PC-3 (cell line): ENCODE measurements around the gene TTLL7. TPM values are rescaled to one million over a fixed set of nuclear protein-coding genes. Genes with fewer than 3 reads are reported as not detected.

ENCODE experiments used
- ATAC-seq: fragments of 200-7000 bp; cut with Tn5 transposase; 2 replicates; pipeline ENCODE4 v1.9.1; 2020; ENCODE audit warnings: mild to moderate bottlenecking, moderate library complexity
- BruUV-seq: library from RNA; stranded (reverse); fragments of 400-500 nt; replicated peaks from 2 replicates; lab custom pipeline; 2021; lab: Mats Ljungman, UMichigan
- CTCF ChIA-PET: fragments of 300-600 bp; sonication (Branson Sonifier 250); formaldehyde crosslinking; loops from one replicate; lab custom pipeline; 2022; ENCODE audit warnings: antibody characterized with exemption; lab: Charles Lee
- POLR2A ChIA-PET: fragments of 300-600 bp; sonication (Branson Sonifier 250); formaldehyde crosslinking; loops from one replicate; lab custom pipeline; 2022; ENCODE audit warnings: antibody characterized with exemption; ENCODE audit not compliant: unreplicated experiment; lab: Charles Lee
- DNase-seq: peaks from one replicate; pipeline ENCODE4 v3.0.0-alpha.2; 2015
- H2AFZ ChIP-seq: fragments of 300-600 bp; sonication (generic); 2 replicates; pipeline ENCODE4 v1.6.0; 2016; ENCODE audit warnings: antibody characterized with exemption, low read length
- H3F3A ChIP-seq: fragments of 300-600 bp; sonication (generic); one replicate; pipeline ENCODE4 v1.6.0; 2017; ENCODE audit warnings: antibody characterized with exemption, low read length, control low read depth, mild to moderate bottlenecking; ENCODE audit not compliant: unreplicated experiment
- H3K27ac ChIP-seq: fragments of 300-600 bp; sonication (generic); 2 replicates; pipeline ENCODE4 v1.5.1; 2016; ENCODE audit warnings: mild to moderate bottlenecking, low read length
- H3K27me3 ChIP-seq: fragments of 300-600 bp; sonication (generic); 2 replicates; pipeline ENCODE4 v1.6.1; 2016; ENCODE audit warnings: low read length, mixed read lengths
- H3K36me3 ChIP-seq: fragments of 300-600 bp; sonication (generic); 2 replicates; pipeline ENCODE4 v1.6.1; 2016; ENCODE audit warnings: low read depth, mixed run types, low read length, mixed read lengths
- H3K4me1 ChIP-seq: fragments of 300-600 bp; sonication (generic); 2 replicates; pipeline ENCODE4 v1.5.1; 2016; ENCODE audit warnings: low read length; ENCODE audit not compliant: insufficient read depth
- H3K4me2 ChIP-seq: fragments of 300-600 bp; sonication (generic); 2 replicates; pipeline ENCODE4 v1.6.0; 2016; ENCODE audit warnings: low read length
- H3K4me3 ChIP-seq: fragments of 300-600 bp; sonication (generic); 2 replicates; pipeline ENCODE4 v1.5.1; 2016; ENCODE audit warnings: mild to moderate bottlenecking, low read length, mixed read lengths
- H3K79me2 ChIP-seq: fragments of 300-600 bp; sonication (generic); 2 replicates; pipeline ENCODE4 v1.6.1; 2017; ENCODE audit warnings: low read length, mixed read lengths
- H3K9ac ChIP-seq: fragments of 300-600 bp; sonication (generic); 2 replicates; pipeline ENCODE4 v1.6.0; 2016; ENCODE audit warnings: mild to moderate bottlenecking, low read length
- H3K9me2 ChIP-seq: fragments of 300-600 bp; sonication (generic); replicated peaks from 2 replicates; pipeline ENCODE4 v1.6.1; 2016; ENCODE audit warnings: mixed run types, low read length, mixed read lengths
- H3K9me3 ChIP-seq: fragments of 300-600 bp; sonication (generic); 2 replicates; pipeline ENCODE4 v1.6.1; 2016; ENCODE audit warnings: low read length, mixed read lengths
- H4K20me1 ChIP-seq: fragments of 300-600 bp; sonication (generic); 2 replicates; pipeline ENCODE4 v1.6.1; 2016; ENCODE audit warnings: low read length, mixed read lengths
- CTCF ChIP-seq: fragments of 300-600 bp; sonication (generic); conservative IDR thresholded peaks from 2 replicates; pipeline ENCODE4 v1.5.1; 2017; ENCODE audit warnings: antibody characterized with exemption, low read depth, mild to moderate bottlenecking, low read length
- EZH2 ChIP-seq: fragments of 300-600 bp; sonication (generic); IDR thresholded peaks from one replicate; pipeline ENCODE4 v1.6.1; 2017; ENCODE audit warnings: antibody characterized with exemption, mild to moderate bottlenecking, low read length; ENCODE audit not compliant: unreplicated experiment
- EZH2phosphoT487 ChIP-seq: fragments of 300-600 bp; sonication (generic); IDR thresholded peaks from 2 replicates; pipeline ENCODE4 v1.6.1; 2018; ENCODE audit warnings: mild to moderate bottlenecking, antibody characterized with exemption, low read length, borderline replicate concordance
- intact Hi-C: fragments of 100-400 bp; cut with micrococcal nuclease; formaldehyde crosslinking; loops from 2 replicates; pipeline ENCODE4 v1.9.0; 2023
- total RNA-seq: library from RNA; depleted of rRNA; stranded (reverse); fragments of >200 nt; gene quantifications from 2 replicates; pipeline ENCODE4 v1.2.3, GENCODE V29; 2014

The TTLL7 gene
- total RNA-seq, 1 experiment from 2014 or later = 3.8 TPM

- ATAC-seq (no peak), DNase-seq (peak; percentile 9)
- intact Hi-C loops = no loop called here
- Histone ChIP-seq H3K79me2 (no peaks in the 10 kb centered on the region), H3K27me3 (no peaks in the 10 kb centered on the region), H3K4me2 (no peak overlapping the region), H3K4me3 (no peak overlapping the region), H3K9me3 (no peaks in the 10 kb centered on the region), H3K27ac (no peak overlapping the region), H3K9me2 (no peaks in the 10 kb centered on the region), H3K4me1 (no peaks in the 10 kb centered on the region), H3K9ac (no peak overlapping the region), H3F3A (no peaks in the 10 kb centered on the region), H2AFZ (no peak overlapping the region), H4K20me1 (no peaks in the 10 kb centered on the region), H3K36me3 (no peaks in the 10 kb centered on the region)
- POLR2A ChIA-PET = interaction anchor here (0.6 kb wide), 1 partner anchor 1161 kb away, joined by 3 read pairs; no protein-coding TSS in a partner anchor
- BruUV-seq = no TSS peak
- TF ChIP-seq EZH2phosphoT487 = no peak
- no peak for TF ChIP-seq EZH2
- TF ChIP-seq CTCF = no peak
- CTCF ChIA-PET = no interaction called here
Observed at GRCh38 chr1:83942914-83943313, 56.0 kb downstream of the TTLL7 start.

GRCh38 chr1:83934550-83934949 is 64.4 kb downstream of the TTLL7 start:
- H4K20me1 ChIP-seq = no peaks in the 10 kb centered on the region
- ChIA-PET CTCF (no interaction called here), POLR2A (no interaction called here)
- intact Hi-C loops = no loop called here
- no peaks in the 10 kb centered on the region for H3K36me3 ChIP-seq
- no peaks in the 10 kb centered on the region for H3K79me2 ChIP-seq
- TF ChIP-seq CTCF = no peak
- TF ChIP-seq EZH2phosphoT487 = no peak
- no peak for TF ChIP-seq EZH2
- no peak overlapping the region for H2AFZ ChIP-seq
- no peaks in the 10 kb centered on the region for H3K4me1 ChIP-seq
- ATAC-seq = no peak
- H3K27me3 ChIP-seq = no peaks in the 10 kb centered on the region
- H3K4me3 ChIP-seq = no peak overlapping the region
- no peak overlapping the region for H3K27ac ChIP-seq
- DNase-seq = no peak
- no peaks in the 10 kb centered on the region for H3K9me2 ChIP-seq
- no peaks in the 10 kb centered on the region for H3K9me3 ChIP-seq
- BruUV-seq = no TSS peak
- H3K4me2 ChIP-seq = no peak overlapping the region
- no peaks in the 10 kb centered on the region for H3F3A ChIP-seq
- H3K9ac ChIP-seq = no peak overlapping the region

- Histone ChIP-seq H3K9ac (no peak overlapping the region), H3K36me3 (no peaks in the 10 kb centered on the region), H3F3A (no peaks in the 10 kb centered on the region), H3K79me2 (no peaks in the 10 kb centered on the region), H3K4me2 (no peak overlapping the region), H3K4me3 (no peak overlapping the region), H2AFZ (no peak overlapping the region), H3K9me3 (no peaks in the 10 kb centered on the region), H3K27ac (no peak overlapping the region), H3K27me3 (no peaks in the 10 kb centered on the region), H3K9me2 (no peaks in the 10 kb centered on the region), H4K20me1 (no peaks in the 10 kb centered on the region), H3K4me1 (no peaks in the 10 kb centered on the region)
- ATAC-seq (no peak), DNase-seq (no peak)
- ChIA-PET POLR2A (interaction anchor here (0.6 kb wide), 1 partner anchor 108 kb away, joined by 7 read pairs; no protein-coding TSS in a partner anchor), CTCF (no interaction called here)
- TF ChIP-seq EZH2phosphoT487 = no peak
- no peak for TF ChIP-seq EZH2
- BruUV-seq = no TSS peak
- intact Hi-C loops = no loop called here
Observed at GRCh38 chr1:83932693-83933092, 66.2 kb downstream of the TTLL7 start.
